Measurements from ENCODE around the gene PTPRK. TPM values are rescaled to one million over a fixed set of nuclear protein-coding genes. Genes with fewer than 3 reads are reported as not detected.

The PTPRK gene
- total RNA-seq, 1 donor from 2014 or later = 117 TPM

GRCh38 chr6:128276311-128276710, 244.1 kb downstream of the PTPRK start:
- Histone ChIP-seq H3K4me3 (ENCODE audit: low read depth, low read length) (no peak overlapping the region), H3K27me3 (ENCODE audit: control insufficient read depth, insufficient read depth, low read length) (no peaks in the 10 kb centered on the region), H3K36me3 (ENCODE audit: control insufficient read depth, insufficient read depth, low read length) (no peaks in the 10 kb centered on the region)
- TF ChIP-seq CTCF (IDR thresholded peaks at IDR 0.05; ENCODE audit: insufficient read depth, low read length, poor library complexity, severe bottlenecking) = no peak
- no peak for DNase-seq (ENCODE audit: low read depth)

- H3K27me3 ChIP-seq (ENCODE audit: control insufficient read depth, insufficient read depth, low read length) = no peaks in the 10 kb centered on the region
- H3K36me3 ChIP-seq (ENCODE audit: control insufficient read depth, insufficient read depth, low read length) = no peaks in the 10 kb centered on the region
- no peak for TF ChIP-seq CTCF (IDR thresholded peaks at IDR 0.05; ENCODE audit: insufficient read depth, low read length, poor library complexity, severe bottlenecking)
- no peak overlapping the region for H3K4me3 ChIP-seq (ENCODE audit: low read depth, low read length)
- DNase-seq (ENCODE audit: low read depth) = no peak
These were observed 244.7 kb downstream of the PTPRK start for GRCh38 chr6:128275681-128276080.

GRCh38 chr6:128275030-128275429, 245.4 kb downstream of the PTPRK start:
- Histone ChIP-seq H3K27me3 (ENCODE audit: control insufficient read depth, insufficient read depth, low read length) (no peaks in the 10 kb centered on the region), H3K36me3 (ENCODE audit: control insufficient read depth, insufficient read depth, low read length) (no peaks in the 10 kb centered on the region), H3K4me3 (ENCODE audit: low read depth, low read length) (no peak overlapping the region)
- no peak for TF ChIP-seq CTCF (IDR thresholded peaks at IDR 0.05; ENCODE audit: insufficient read depth, low read length, poor library complexity, severe bottlenecking)
- DNase-seq (ENCODE audit: low read depth) = no peak

GRCh38 chr6:128271527-128271926, 248.9 kb downstream of the PTPRK start:
- Histone ChIP-seq H3K36me3 (ENCODE audit: control insufficient read depth, insufficient read depth, low read length) (no peaks in the 10 kb centered on the region), H3K27me3 (ENCODE audit: control insufficient read depth, insufficient read depth, low read length) (no peaks in the 10 kb centered on the region), H3K4me3 (ENCODE audit: low read depth, low read length) (no peak overlapping the region)
- no peak for TF ChIP-seq CTCF (IDR thresholded peaks at IDR 0.05; ENCODE audit: insufficient read depth, low read length, poor library complexity, severe bottlenecking)
- no peak for DNase-seq (ENCODE audit: low read depth)

GRCh38 chr6:128271011-128271410, 249.4 kb downstream of the PTPRK start:
- no peaks in the 10 kb centered on the region for H3K36me3 ChIP-seq (ENCODE audit: control insufficient read depth, insufficient read depth, low read length)
- no peak overlapping the region for H3K4me3 ChIP-seq (ENCODE audit: low read depth, low read length)
- no peak for TF ChIP-seq CTCF (IDR thresholded peaks at IDR 0.05; ENCODE audit: insufficient read depth, low read length, poor library complexity, severe bottlenecking)
- H3K27me3 ChIP-seq (ENCODE audit: control insufficient read depth, insufficient read depth, low read length) = no peaks in the 10 kb centered on the region
- DNase-seq (ENCODE audit: low read depth) = no peak

- no peak for TF ChIP-seq CTCF (IDR thresholded peaks at IDR 0.05; ENCODE audit: insufficient read depth, low read length, poor library complexity, severe bottlenecking)
- no peaks in the 10 kb centered on the region for H3K36me3 ChIP-seq (ENCODE audit: control insufficient read depth, insufficient read depth, low read length)
- no peak for DNase-seq (ENCODE audit: low read depth)
- H3K27me3 ChIP-seq (ENCODE audit: control insufficient read depth, insufficient read depth, low read length) = no peaks in the 10 kb centered on the region
- no peak overlapping the region for H3K4me3 ChIP-seq (ENCODE audit: low read depth, low read length)
These were observed 253.5 kb downstream of the PTPRK start for GRCh38 chr6:128266946-128267345.
